ENCODE data around the gene HELZ. TPM values are rescaled to one million over a fixed set of nuclear protein-coding genes. Genes with fewer than 3 reads are reported as not detected.
"Not testable (repeated sequence)": the region's sequence is repeated elsewhere in the genome, so short reads cannot be mapped to it uniquely, and the experiment has no call there.

The HELZ gene, protein sequence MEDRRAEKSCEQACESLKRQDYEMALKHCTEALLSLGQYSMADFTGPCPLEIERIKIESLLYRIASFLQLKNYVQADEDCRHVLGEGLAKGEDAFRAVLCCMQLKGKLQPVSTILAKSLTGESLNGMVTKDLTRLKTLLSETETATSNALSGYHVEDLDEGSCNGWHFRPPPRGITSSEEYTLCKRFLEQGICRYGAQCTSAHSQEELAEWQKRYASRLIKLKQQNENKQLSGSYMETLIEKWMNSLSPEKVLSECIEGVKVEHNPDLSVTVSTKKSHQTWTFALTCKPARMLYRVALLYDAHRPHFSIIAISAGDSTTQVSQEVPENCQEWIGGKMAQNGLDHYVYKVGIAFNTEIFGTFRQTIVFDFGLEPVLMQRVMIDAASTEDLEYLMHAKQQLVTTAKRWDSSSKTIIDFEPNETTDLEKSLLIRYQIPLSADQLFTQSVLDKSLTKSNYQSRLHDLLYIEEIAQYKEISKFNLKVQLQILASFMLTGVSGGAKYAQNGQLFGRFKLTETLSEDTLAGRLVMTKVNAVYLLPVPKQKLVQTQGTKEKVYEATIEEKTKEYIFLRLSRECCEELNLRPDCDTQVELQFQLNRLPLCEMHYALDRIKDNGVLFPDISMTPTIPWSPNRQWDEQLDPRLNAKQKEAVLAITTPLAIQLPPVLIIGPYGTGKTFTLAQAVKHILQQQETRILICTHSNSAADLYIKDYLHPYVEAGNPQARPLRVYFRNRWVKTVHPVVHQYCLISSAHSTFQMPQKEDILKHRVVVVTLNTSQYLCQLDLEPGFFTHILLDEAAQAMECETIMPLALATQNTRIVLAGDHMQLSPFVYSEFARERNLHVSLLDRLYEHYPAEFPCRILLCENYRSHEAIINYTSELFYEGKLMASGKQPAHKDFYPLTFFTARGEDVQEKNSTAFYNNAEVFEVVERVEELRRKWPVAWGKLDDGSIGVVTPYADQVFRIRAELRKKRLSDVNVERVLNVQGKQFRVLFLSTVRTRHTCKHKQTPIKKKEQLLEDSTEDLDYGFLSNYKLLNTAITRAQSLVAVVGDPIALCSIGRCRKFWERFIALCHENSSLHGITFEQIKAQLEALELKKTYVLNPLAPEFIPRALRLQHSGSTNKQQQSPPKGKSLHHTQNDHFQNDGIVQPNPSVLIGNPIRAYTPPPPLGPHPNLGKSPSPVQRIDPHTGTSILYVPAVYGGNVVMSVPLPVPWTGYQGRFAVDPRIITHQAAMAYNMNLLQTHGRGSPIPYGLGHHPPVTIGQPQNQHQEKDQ (N-terminal part only)
- 19.8 TPM for polyA plus RNA-seq (2012; ENCODE audit: missing spikeins)

GRCh38 chr17:67245073-67245693 lies at the start of gene HELZ:
HELZ (minus strand) TSS chr17:67245196; CDS start chr17:67218804, 26,392 bp downstream.
- peak; percentile 65 for DNase-seq (ENCODE audit: insufficient read length)

GRCh38 chr17:67293251-67294203 lies 48.5 kb upstream of the HELZ start:
- no peak for TF ChIP-seq POLR2AphosphoS5 (IDR thresholded peaks at IDR 0.05; ENCODE audit: low read depth, low read length)
- FAIRE-seq (peak; percentile 91), DNase-seq (ENCODE audit: insufficient read length) (peak; percentile 65)

More at GRCh38 chr17:67245073-67245693, at the start of gene HELZ:
- TF ChIP-seq TAF1 (IDR thresholded peaks at IDR 0.05; ENCODE audit: borderline replicate concordance, low read depth, low read length) (0 out of 2 replicates have a peak, but pooled peaks have one; percentile 53), POLR2A (IDR thresholded peaks at IDR 0.05; ENCODE audit: low read depth, low read length) (peak; percentile 59; the same call in 1 of the 2 replicates), POLR2AphosphoS5 (IDR thresholded peaks at IDR 0.05; ENCODE audit: low read depth, low read length) (no peak)
- no peak for FAIRE-seq

DNA sequence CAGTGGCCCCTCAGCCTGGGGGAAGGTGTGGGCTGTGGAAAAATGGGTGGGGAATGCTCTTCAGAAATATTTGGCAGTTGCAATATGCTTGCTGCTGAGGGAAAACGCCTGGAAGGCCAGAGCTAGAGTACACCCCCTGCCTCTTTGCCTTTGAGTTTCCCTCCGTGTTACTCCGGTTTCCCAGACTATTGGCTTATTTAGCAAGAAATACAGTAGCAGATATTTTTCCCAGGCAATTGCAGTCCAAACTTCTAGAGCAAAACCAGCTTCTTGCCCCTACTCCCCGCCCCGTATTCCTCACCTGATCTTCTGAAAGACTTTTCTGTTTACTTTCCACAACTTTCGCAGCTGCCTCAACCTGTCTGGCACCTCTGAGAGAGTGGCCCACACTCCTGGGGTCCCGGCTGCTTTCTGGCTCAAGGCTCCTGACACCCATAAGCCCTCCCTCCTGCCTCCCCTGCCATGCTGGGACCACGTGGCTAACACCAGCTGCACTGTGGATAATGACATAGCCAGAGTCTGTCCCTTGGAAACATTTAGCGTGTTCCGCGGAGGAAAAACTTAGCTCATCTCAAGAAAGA lies 45.8 kb upstream of the HELZ start:
- DNase-seq (ENCODE audit: insufficient read length) (no peak), FAIRE-seq (no peak)

DNA sequence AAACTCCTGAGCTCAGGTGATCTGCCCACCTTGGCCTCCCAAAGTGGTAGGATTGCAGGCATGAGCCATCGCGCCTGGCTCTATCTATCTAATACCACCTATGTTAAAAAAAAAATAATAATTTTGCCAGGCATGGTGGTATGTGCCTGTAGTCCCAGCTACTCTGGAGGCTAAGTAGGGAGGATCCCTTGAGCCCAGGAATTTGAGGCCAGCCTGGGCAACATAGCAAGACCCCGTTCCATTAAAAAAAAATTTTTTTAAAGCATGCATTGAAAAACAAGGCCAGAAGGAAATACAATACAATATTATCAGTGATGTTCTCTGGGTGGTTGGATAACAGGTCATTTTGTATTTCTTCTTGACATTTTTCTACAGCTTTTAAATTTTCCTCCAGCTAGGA lies 45.2 kb upstream of the HELZ start:
- DNase-seq (ENCODE audit: insufficient read length) (no peak), FAIRE-seq (no peak)
- no peak for TF ChIP-seq POLR2AphosphoS5 (IDR thresholded peaks at IDR 0.05; ENCODE audit: low read depth, low read length)
- no peak for TF ChIP-seq POLR2A (IDR thresholded peaks at IDR 0.05; ENCODE audit: low read depth, low read length)
- TF ChIP-seq TAF1 (IDR thresholded peaks at IDR 0.05; ENCODE audit: borderline replicate concordance, low read depth, low read length) = no peak

More for the DNA sequence above, 45.8 kb upstream of the HELZ start:
- TF ChIP-seq POLR2AphosphoS5 (IDR thresholded peaks at IDR 0.05; ENCODE audit: low read depth, low read length) (no peak), POLR2A (IDR thresholded peaks at IDR 0.05; ENCODE audit: low read depth, low read length) (no peak), TAF1 (IDR thresholded peaks at IDR 0.05; ENCODE audit: borderline replicate concordance, low read depth, low read length) (no peak)

- FAIRE-seq (no peak), DNase-seq (ENCODE audit: insufficient read length) (no peak)
Measured at GRCh38 chr17:67289181-67289876, 44.3 kb upstream of the HELZ start.

GRCh38 chr17:67286826-67287225 lies 41.8 kb upstream of the HELZ start:
- not testable (repeated sequence) for DNase-seq (ENCODE audit: insufficient read length); FAIRE-seq

More at GRCh38 chr17:67289181-67289876, 44.3 kb upstream of the HELZ start:
- TF ChIP-seq POLR2A (IDR thresholded peaks at IDR 0.05; ENCODE audit: low read depth, low read length) = no peak
- TF ChIP-seq POLR2AphosphoS5 (IDR thresholded peaks at IDR 0.05; ENCODE audit: low read depth, low read length) = no peak
- TF ChIP-seq TAF1 (IDR thresholded peaks at IDR 0.05; ENCODE audit: borderline replicate concordance, low read depth, low read length) = no peak

GRCh38 chr17:67285360-67285759 lies 40.4 kb upstream of the HELZ start:
- FAIRE-seq (no peak), DNase-seq (ENCODE audit: insufficient read length) (no peak)
- no peak for TF ChIP-seq POLR2AphosphoS5 (IDR thresholded peaks at IDR 0.05; ENCODE audit: low read depth, low read length)
- TF ChIP-seq TAF1 (IDR thresholded peaks at IDR 0.05; ENCODE audit: borderline replicate concordance, low read depth, low read length) = no peak
- no peak for TF ChIP-seq POLR2A (IDR thresholded peaks at IDR 0.05; ENCODE audit: low read depth, low read length)

GRCh38 chr17:67283731-67284516 lies 38.9 kb upstream of the HELZ start:
- FAIRE-seq (no peak), DNase-seq (ENCODE audit: insufficient read length) (no peak)

DNA sequence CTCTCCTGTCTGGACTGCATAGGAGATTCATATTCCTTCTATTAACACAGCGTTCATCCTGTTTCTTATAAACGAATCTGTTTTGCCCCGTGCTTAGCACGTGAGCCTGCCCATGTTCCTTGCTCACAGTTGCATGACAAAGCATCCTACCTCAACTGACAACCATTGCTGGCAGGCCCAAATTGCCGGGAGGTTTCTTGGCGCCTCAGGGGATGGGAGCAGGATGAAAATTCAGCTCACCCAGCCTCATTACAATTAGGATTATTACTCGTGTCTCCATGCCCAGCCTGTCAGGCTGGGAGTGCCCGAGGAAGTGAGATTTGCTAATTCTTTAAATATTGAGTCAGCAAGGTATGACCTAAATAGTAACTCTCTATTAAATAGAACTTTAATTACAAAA lies 36.7 kb upstream of the HELZ start:
- TF ChIP-seq POLR2AphosphoS5 (IDR thresholded peaks at IDR 0.05; ENCODE audit: low read depth, low read length) (no peak), TAF1 (IDR thresholded peaks at IDR 0.05; ENCODE audit: borderline replicate concordance, low read depth, low read length) (no peak), POLR2A (IDR thresholded peaks at IDR 0.05; ENCODE audit: low read depth, low read length) (no peak)
- FAIRE-seq (no peak), DNase-seq (ENCODE audit: insufficient read length) (no peak)

More at GRCh38 chr17:67283731-67284516, 38.9 kb upstream of the HELZ start:
- TF ChIP-seq POLR2A (IDR thresholded peaks at IDR 0.05; ENCODE audit: low read depth, low read length) (no peak), POLR2AphosphoS5 (IDR thresholded peaks at IDR 0.05; ENCODE audit: low read depth, low read length) (no peak)

Measured in GM12892 (cell line).